GM23248 (cell line): ENCODE measurements around the gene TMEM260. TPM values are rescaled to one million over a fixed set of nuclear protein-coding genes. Genes with fewer than 3 reads are reported as not detected.

Source experiments
- DNase-seq: peaks from one replicate; pipeline ENCODE4 v3.0.0-alpha.2; 2015
- H2AFZ ChIP-seq: fragments of 200-600 bp; sonication (generic); 2 replicates; pipeline ENCODE4 v1.6.1; 2016; ENCODE audit warnings: antibody characterized with exemption
- H3F3A ChIP-seq: fragments of 200-600 bp; sonication (generic); 2 replicates; pipeline ENCODE4 v1.6.1; 2016; ENCODE audit warnings: mild to moderate bottlenecking, antibody characterized with exemption, mixed run types; ENCODE audit not compliant: insufficient read depth
- H3K27ac ChIP-seq: fragments of 200-600 bp; sonication (generic); 2 replicates; pipeline ENCODE4 v1.5.1; 2016; ENCODE audit warnings: mild to moderate bottlenecking
- H3K27me3 ChIP-seq: fragments of 200-600 bp; sonication (generic); replicated peaks from 2 replicates; pipeline ENCODE4 v1.6.1; 2016; ENCODE audit warnings: mild to moderate bottlenecking; ENCODE audit not compliant: insufficient read depth
- H3K36me3 ChIP-seq: fragments of 200-600 bp; sonication (generic); 2 replicates; pipeline ENCODE4 v1.6.1; 2016; ENCODE audit warnings: low read depth, mild to moderate bottlenecking
- H3K4me1 ChIP-seq: fragments of 200-600 bp; sonication (generic); 2 replicates; pipeline ENCODE4 v1.6.1; 2016; ENCODE audit warnings: mild to moderate bottlenecking; ENCODE audit not compliant: insufficient read depth
- H3K4me2 ChIP-seq: fragments of 200-600 bp; sonication (generic); one replicate; pipeline ENCODE4 v1.6.1; 2016; ENCODE audit warnings: mild to moderate bottlenecking; ENCODE audit not compliant: unreplicated experiment
- H3K4me3 ChIP-seq: fragments of 200-600 bp; sonication (generic); 2 replicates; pipeline ENCODE4 v1.5.1; 2016; ENCODE audit warnings: mild to moderate bottlenecking
- H3K79me2 ChIP-seq: fragments of 200-600 bp; sonication (generic); 2 replicates; pipeline ENCODE4 v1.6.1; 2016; ENCODE audit warnings: mild to moderate bottlenecking; ENCODE audit not compliant: insufficient read depth
- H3K9ac ChIP-seq: fragments of 200-600 bp; sonication (generic); 2 replicates; pipeline ENCODE4 v1.6.1; 2016; ENCODE audit warnings: mild to moderate bottlenecking
- H3K9me2 ChIP-seq: fragments of 200-600 bp; sonication (generic); 2 replicates; pipeline ENCODE4 v1.6.1; 2016; ENCODE audit warnings: mixed run types, mild to moderate bottlenecking, moderate library complexity; ENCODE audit not compliant: insufficient read depth
- H3K9me3 ChIP-seq: fragments of 200-600 bp; sonication (generic); one replicate; pipeline ENCODE4 v1.6.1; 2017; ENCODE audit warnings: low read depth
- H4K20me1 ChIP-seq: fragments of 200-600 bp; sonication (generic); 2 replicates; pipeline ENCODE4 v1.6.0; 2016; ENCODE audit not compliant: insufficient read depth
- EZH2 ChIP-seq: fragments of 200-600 bp; sonication (generic); IDR thresholded peaks from 2 replicates; pipeline ENCODE4 v1.6.1; 2018; ENCODE audit warnings: antibody characterized with exemption, mild to moderate bottlenecking; ENCODE audit not compliant: insufficient read depth, poor library complexity, severe bottlenecking
- EZH2phosphoT487 ChIP-seq: fragments of 200-600 bp; sonication (generic); IDR thresholded peaks from 2 replicates; pipeline ENCODE4 v1.6.1; 2018; ENCODE audit warnings: antibody characterized with exemption, moderate library complexity, mild to moderate bottlenecking, low read depth; ENCODE audit not compliant: insufficient read depth
- WGBS, 2 experiments: methylation state at CpG; one replicate each; pipeline ENCODE4 v1.1.6; 2015 to 2017; ENCODE audit warnings: low lambda C conversion rate in 2 of 2, low coverage in 1 of 2; ENCODE audit errors: missing lambda C conversion rate in 2 of 2; 5-methylcytosine and 5-hydroxymethylcytosine counted together
- in situ Hi-C: fragments of 300-500 bp; cut with MboI; formaldehyde crosslinking; loops from 2 replicates; pipeline ENCODE4 v1.15.0; 2020
- polyA plus RNA-seq: library from polyadenylated mRNA; unstranded; fragments of >200 nt; fragmentation: Nextera tagmentation; extraction: Ambion mirVana; gene quantifications from 2 replicates; pipeline ENCODE4 v1.2.1, GENCODE V29; 2016
- total RNA-seq: library from RNA; depleted of rRNA; stranded (reverse); fragments of >200 nt; shearing (Covaris generic); gene quantifications from 2 replicates; pipeline ENCODE4 v1.2.3, GENCODE V29; 2014

The TMEM260 gene
- total and polyA plus RNA-seq, 2 experiments from 2014 or later, result 14.2 to 19.6 TPM

GRCh38 chr14:56590535-56590960 is 10.9 kb downstream of the TMEM260 start:
- Histone ChIP-seq H3K9me3 (no peaks in the 10 kb centered on the region), H3K9me2 (no peaks in the 10 kb centered on the region), H3K4me2 (no peak overlapping the region), H3K27ac (no peak overlapping the region), H3F3A (no peaks in the 10 kb centered on the region), H4K20me1 (no peaks in the 10 kb centered on the region), H3K4me1 (no peaks in the 10 kb centered on the region), H3K79me2 (no peaks in the 10 kb centered on the region; the same call in 1 of the 2 replicates), H3K9ac (no peak overlapping the region), H3K27me3 (no peaks in the 10 kb centered on the region), H3K4me3 (no peak overlapping the region), H3K36me3 (peaks cover 16% of the 10 kb centered on the region), H2AFZ (no peak overlapping the region)
- WGBS, 2 experiments, result 92 to 93% methylated on average over 5 of the region's 5 CpGs
- TF ChIP-seq EZH2 (no peak), EZH2phosphoT487 (no peak)
- in situ Hi-C loops, result no loop called here
- DNase-seq, result no peak

GRCh38 chr14:56592746-56593544 is 13.3 kb downstream of the TMEM260 start:
- no peaks in the 10 kb centered on the region for H3K4me1 ChIP-seq
- TF ChIP-seq EZH2phosphoT487 (no peak), EZH2 (no peak)
- peaks cover 7% of the 10 kb centered on the region; the same call in 1 of the 2 replicates for H3K36me3 ChIP-seq
- no peak overlapping the region for H3K27ac ChIP-seq
- H4K20me1 ChIP-seq, result no peaks in the 10 kb centered on the region
- H3K9me3 ChIP-seq, result no peaks in the 10 kb centered on the region
- in situ Hi-C loops, result no loop called here
- no peak overlapping the region for H3K9ac ChIP-seq
- no peak overlapping the region for H3K4me2 ChIP-seq
- no peaks in the 10 kb centered on the region for H3F3A ChIP-seq
- H3K4me3 ChIP-seq, result no peak overlapping the region
- no peaks in the 10 kb centered on the region for H3K9me2 ChIP-seq
- H2AFZ ChIP-seq, result no peak overlapping the region
- H3K79me2 ChIP-seq, result no peaks in the 10 kb centered on the region; the same call in 1 of the 2 replicates
- DNase-seq, result no peak
- no peaks in the 10 kb centered on the region for H3K27me3 ChIP-seq
- WGBS, 2 experiments, result 86 to 87% methylated on average over 5 of the region's 5 CpGs

- Histone ChIP-seq H3K4me1 (no peaks in the 10 kb centered on the region), H2AFZ (no peak overlapping the region), H3K36me3 (peaks cover 3% of the 10 kb centered on the region; the same call in 1 of the 2 replicates), H3K9me2 (no peaks in the 10 kb centered on the region), H3K4me3 (no peak overlapping the region), H4K20me1 (no peaks in the 10 kb centered on the region), H3F3A (no peaks in the 10 kb centered on the region), H3K79me2 (no peaks in the 10 kb centered on the region; the same call in 1 of the 2 replicates), H3K9me3 (no peaks in the 10 kb centered on the region), H3K9ac (no peak overlapping the region), H3K27ac (no peak overlapping the region), H3K4me2 (no peak overlapping the region), H3K27me3 (no peaks in the 10 kb centered on the region)
- in situ Hi-C loops, result no loop called here
- WGBS, 2 experiments, result 14 to 19% methylated on average over 1 of the region's 1 CpG
- TF ChIP-seq EZH2phosphoT487 (no peak), EZH2 (no peak)
- DNase-seq, result no peak
These were observed 14.8 kb downstream of the TMEM260 start for GRCh38 chr14:56594428-56594827.

- Histone ChIP-seq H4K20me1 (no peaks in the 10 kb centered on the region), H3K4me1 (no peaks in the 10 kb centered on the region), H3K4me2 (no peak overlapping the region), H2AFZ (no peak overlapping the region), H3K9me2 (no peaks in the 10 kb centered on the region), H3K36me3 (peaks cover 3% of the 10 kb centered on the region; the same call in 1 of the 2 replicates), H3K9me3 (no peaks in the 10 kb centered on the region), H3K4me3 (no peak overlapping the region), H3K27me3 (no peaks in the 10 kb centered on the region), H3K79me2 (no peaks in the 10 kb centered on the region), H3K9ac (no peak overlapping the region), H3F3A (no peaks in the 10 kb centered on the region), H3K27ac (no peak overlapping the region)
- no peak for DNase-seq
- 100% methylated on average over 1 of the region's 1 CpG for WGBS, 2 experiments
- TF ChIP-seq EZH2 (no peak), EZH2phosphoT487 (no peak)
- in situ Hi-C loops, result no loop called here
These were observed 18.9 kb downstream of the TMEM260 start for GRCh38 chr14:56598519-56598918.
